ENCODE data around the gene DPH2.
A peak's percentile ranks its signal among the peaks of the same experiment; 100 is the strongest.

The DPH2 gene, protein sequence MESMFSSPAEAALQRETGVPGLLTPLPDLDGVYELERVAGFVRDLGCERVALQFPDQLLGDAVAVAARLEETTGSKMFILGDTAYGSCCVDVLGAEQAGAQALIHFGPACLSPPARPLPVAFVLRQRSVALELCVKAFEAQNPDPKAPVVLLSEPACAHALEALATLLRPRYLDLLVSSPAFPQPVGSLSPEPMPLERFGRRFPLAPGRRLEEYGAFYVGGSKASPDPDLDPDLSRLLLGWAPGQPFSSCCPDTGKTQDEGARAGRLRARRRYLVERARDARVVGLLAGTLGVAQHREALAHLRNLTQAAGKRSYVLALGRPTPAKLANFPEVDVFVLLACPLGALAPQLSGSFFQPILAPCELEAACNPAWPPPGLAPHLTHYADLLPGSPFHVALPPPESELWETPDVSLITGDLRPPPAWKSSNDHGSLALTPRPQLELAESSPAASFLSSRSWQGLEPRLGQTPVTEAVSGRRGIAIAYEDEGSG

DNA sequence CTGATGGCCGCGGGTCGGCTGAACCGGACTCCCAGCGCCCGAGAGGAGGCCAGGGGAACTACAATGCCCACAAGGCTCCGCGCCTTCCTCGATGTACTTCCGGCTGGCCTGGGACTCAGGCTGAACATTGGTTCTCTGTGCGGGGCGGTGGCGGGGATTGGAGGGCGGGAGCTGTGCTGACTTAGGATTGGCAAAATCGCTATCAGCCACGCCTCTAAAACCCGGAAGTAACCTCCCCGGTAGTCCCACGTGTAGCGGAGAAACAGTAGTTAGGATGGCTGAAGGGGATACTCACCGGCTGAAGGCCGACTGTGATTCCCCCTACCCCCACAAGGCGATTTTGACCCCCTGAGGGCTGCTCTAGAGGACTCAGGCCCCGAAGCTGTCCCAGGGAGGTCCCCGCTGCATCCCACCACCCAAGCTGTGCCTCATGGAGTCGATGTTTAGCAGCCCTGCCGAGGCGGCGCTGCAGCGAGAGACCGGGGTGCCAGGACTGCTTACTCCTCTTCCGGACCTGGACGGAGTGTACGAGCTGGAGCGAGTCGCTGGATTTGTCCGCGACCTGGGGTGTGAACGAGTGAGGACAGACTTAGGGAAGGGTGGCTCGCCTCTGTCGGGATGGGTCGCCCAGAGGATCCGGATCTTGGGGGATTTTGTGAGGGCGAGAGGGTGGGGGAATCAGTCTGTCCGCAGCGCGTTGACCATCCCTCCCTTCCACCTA is at the start of gene DPH2:
DPH2 (plus strand) TSS at position 265 of the 721 bp plus-strand sequence; CDS start at position 431, 166 bp downstream.
- H3K27ac ChIP-seq = no peak within 1 kb of the TSS
- no peaks in the 10 kb centered on the region for H3K9me3 ChIP-seq (ENCODE audit: control insufficient read depth, low read length)
- TF ChIP-seq, protein P1, sequence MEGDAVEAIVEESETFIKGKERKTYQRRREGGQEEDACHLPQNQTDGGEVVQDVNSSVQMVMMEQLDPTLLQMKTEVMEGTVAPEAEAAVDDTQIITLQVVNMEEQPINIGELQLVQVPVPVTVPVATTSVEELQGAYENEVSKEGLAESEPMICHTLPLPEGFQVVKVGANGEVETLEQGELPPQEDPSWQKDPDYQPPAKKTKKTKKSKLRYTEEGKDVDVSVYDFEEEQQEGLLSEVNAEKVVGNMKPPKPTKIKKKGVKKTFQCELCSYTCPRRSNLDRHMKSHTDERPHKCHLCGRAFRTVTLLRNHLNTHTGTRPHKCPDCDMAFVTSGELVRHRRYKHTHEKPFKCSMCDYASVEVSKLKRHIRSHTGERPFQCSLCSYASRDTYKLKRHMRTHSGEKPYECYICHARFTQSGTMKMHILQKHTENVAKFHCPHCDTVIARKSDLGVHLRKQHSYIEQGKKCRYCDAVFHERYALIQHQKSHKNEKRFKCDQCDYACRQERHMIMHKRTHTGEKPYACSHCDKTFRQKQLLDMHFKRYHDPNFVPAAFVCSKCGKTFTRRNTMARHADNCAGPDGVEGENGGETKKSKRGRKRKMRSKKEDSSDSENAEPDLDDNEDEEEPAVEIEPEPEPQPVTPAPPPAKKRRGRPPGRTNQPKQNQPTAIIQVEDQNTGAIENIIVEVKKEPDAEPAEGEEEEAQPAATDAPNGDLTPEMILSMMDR (IDR thresholded peaks at IDR 0.05) = no peak

DNA sequence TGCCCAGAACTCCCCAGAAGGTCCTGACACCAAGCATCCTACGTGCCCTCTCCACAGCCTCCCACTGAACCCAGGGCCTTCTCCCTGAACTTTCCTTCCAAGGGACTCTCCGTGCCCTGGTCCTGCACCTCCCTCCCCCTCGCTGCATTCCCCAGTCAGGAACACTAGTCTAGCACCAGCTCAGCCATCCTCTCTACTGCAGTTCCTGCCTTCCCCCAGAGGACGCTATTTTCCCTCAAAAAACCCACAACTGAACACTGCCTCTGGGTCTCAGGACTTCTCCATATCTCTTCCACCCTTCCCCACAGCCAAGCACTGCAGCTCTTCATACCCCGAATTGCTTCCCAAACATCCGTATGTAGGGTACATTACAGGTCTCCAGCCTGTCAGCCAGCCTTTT is 48.8 kb upstream of the DPH2 start:
- Histone ChIP-seq H3K36me3 (ENCODE audit: control insufficient read depth, insufficient read depth, low read length) (no peaks in the 10 kb centered on the region), H3K9ac (no peak overlapping the region), H3K9me3 (ENCODE audit: control insufficient read depth, low read length) (no peaks in the 10 kb centered on the region)

More for the DNA sequence above, at the start of gene DPH2:
- Histone ChIP-seq H2AFZ (peak within 1 kb of the TSS; percentile 70), H3K4me3 (ENCODE audit: low read depth, low read length) (peak within 1 kb of the TSS; percentile 97), H3K4me1 (peaks cover 7% of the 10 kb centered on the region), H3K27me3 (ENCODE audit: control insufficient read depth, insufficient read depth, low read length) (no peaks in the 10 kb centered on the region), H3K9ac (no peak within 1 kb of the TSS), H3K36me3 (ENCODE audit: control insufficient read depth, insufficient read depth, low read length) (no peaks in the 10 kb centered on the region), H3K4me2 (ENCODE audit: low read length) (peak within 1 kb of the TSS; percentile 92), H3K79me2 (no peaks in the 10 kb centered on the region)

DNA sequence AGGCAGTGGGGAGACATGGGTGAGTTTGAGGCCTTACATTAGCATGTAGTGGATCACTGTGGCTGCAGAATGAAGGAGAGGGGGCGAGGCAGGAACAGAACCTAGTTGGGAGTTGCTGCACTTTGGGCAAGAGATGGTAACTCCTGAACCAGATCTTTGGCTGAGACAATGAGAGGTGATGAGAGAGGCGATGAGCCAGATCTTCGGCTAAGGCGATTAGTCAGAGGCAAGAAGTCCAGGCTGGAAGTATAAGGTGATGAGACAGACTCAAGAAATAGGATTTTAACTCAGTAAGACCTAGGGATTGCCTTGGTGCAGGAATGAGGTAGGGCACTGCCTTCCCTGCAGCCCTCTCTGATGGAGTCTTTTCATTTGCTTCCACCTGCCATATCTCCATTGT is 45.3 kb upstream of the DPH2 start:
- no peaks in the 10 kb centered on the region for H3K9me3 ChIP-seq (ENCODE audit: control insufficient read depth, low read length)
- H3K79me2 ChIP-seq = no peaks in the 10 kb centered on the region
- no peaks in the 10 kb centered on the region for H3K36me3 ChIP-seq (ENCODE audit: control insufficient read depth, insufficient read depth, low read length)
- no peak overlapping the region for H3K4me2 ChIP-seq (ENCODE audit: low read length)
- H3K27me3 ChIP-seq (ENCODE audit: control insufficient read depth, insufficient read depth, low read length) = no peaks in the 10 kb centered on the region
- no peak overlapping the region for H3K9ac ChIP-seq
- H3K4me3 ChIP-seq (ENCODE audit: low read depth, low read length) = no peak overlapping the region
- TF ChIP-seq, protein P1 (IDR thresholded peaks at IDR 0.05) = no peak
- no peaks in the 10 kb centered on the region for H3K4me1 ChIP-seq
- H2AFZ ChIP-seq = no peak overlapping the region
- no peak overlapping the region for H3K27ac ChIP-seq

More for the DNA sequence above, 48.8 kb upstream of the DPH2 start:
- H3K4me2 ChIP-seq (ENCODE audit: low read length) = no peak overlapping the region
- H3K79me2 ChIP-seq = no peaks in the 10 kb centered on the region
- no peaks in the 10 kb centered on the region for H3K4me1 ChIP-seq
- no peak overlapping the region for H2AFZ ChIP-seq
- TF ChIP-seq, protein P1 (IDR thresholded peaks at IDR 0.05) = no peak
- no peak overlapping the region for H3K27ac ChIP-seq
- H3K27me3 ChIP-seq (ENCODE audit: control insufficient read depth, insufficient read depth, low read length) = no peaks in the 10 kb centered on the region
- H3K4me3 ChIP-seq (ENCODE audit: low read depth, low read length) = no peak overlapping the region

DNA sequence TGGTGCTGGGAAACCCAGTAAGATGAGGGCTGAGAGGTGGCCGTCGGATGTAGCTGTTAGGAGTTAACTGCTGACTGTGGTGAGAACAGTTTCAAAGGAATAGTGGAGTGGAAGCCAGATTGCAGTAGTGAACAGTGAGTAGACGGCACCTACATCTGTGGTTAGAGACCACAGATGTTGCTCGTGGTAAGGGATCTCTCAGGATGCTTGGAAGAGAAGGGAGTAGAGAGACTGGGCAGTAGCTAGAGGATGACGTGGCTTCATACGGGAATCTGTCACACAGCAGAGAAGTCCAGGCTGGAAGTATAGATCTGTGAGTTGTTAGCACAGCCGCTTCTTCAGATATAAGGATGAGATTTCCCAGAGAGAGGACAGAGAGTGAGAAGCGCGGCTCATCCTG is 44.0 kb upstream of the DPH2 start:
- no peaks in the 10 kb centered on the region for H3K4me1 ChIP-seq
- no peaks in the 10 kb centered on the region for H3K36me3 ChIP-seq (ENCODE audit: control insufficient read depth, insufficient read depth, low read length)
- no peak overlapping the region for H3K9ac ChIP-seq
- no peak overlapping the region for H2AFZ ChIP-seq
- no peaks in the 10 kb centered on the region for H3K79me2 ChIP-seq
- no peak overlapping the region for H3K4me3 ChIP-seq (ENCODE audit: low read depth, low read length)
- H3K9me3 ChIP-seq (ENCODE audit: control insufficient read depth, low read length) = no peaks in the 10 kb centered on the region
- TF ChIP-seq, protein P1 (IDR thresholded peaks at IDR 0.05) = no peak
- H3K27ac ChIP-seq = no peak overlapping the region
- no peaks in the 10 kb centered on the region for H3K27me3 ChIP-seq (ENCODE audit: control insufficient read depth, insufficient read depth, low read length)
- H3K4me2 ChIP-seq (ENCODE audit: low read length) = no peak overlapping the region

All from parathyroid adenoma (tissue), 2 donors.